Jurkat, Clone E6-1 (cell line): ENCODE data around the gene ARHGAP4.

Experiments
- DNase-seq: peaks from one replicate; pipeline ENCODE4 v3.0.0-alpha.2; 2011; ENCODE audit warnings: low read depth, low spot score
- H3K4me3 ChIP-seq: 2 replicates; pipeline ENCODE4 v1.5.1; 2011; ENCODE audit warnings: mild to moderate bottlenecking, low read length, control low read depth, moderate library complexity

ARHGAP4 gene

GRCh38 chrX:153966283-153966688 lies 40.2 kb upstream of the ARHGAP4 start:
- no peak overlapping the region for H3K4me3 ChIP-seq

GRCh38 chrX:153965406-153965805 lies 39.3 kb upstream of the ARHGAP4 start:
- H3K4me3 ChIP-seq: no peak overlapping the region
- DNase-seq: no peak

More at GRCh38 chrX:153966283-153966688, 40.2 kb upstream of the ARHGAP4 start:
- DNase-seq: no peak

DNA sequence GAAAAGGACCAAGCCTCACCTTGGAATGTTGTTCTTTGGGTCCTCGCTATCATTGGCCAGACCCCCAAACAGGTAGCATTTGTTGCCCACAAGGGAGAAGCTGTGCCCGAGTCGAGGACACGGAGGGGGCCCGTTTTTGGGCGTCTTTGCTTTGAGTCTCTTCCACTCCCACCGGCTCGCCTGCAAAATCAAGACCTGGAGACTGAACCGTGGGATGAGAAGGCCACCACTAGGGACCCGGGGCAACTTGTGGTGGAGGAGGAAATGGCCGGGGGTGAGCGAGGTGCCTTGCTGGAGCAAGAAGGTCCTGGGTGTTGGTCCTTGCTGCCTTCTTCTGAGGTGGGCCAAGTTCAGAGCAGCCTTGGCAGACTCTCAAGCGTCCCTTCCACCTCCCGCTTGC lies 38.0 kb upstream of the ARHGAP4 start:
- no peak overlapping the region for H3K4me3 ChIP-seq
- DNase-seq: no peak

DNA sequence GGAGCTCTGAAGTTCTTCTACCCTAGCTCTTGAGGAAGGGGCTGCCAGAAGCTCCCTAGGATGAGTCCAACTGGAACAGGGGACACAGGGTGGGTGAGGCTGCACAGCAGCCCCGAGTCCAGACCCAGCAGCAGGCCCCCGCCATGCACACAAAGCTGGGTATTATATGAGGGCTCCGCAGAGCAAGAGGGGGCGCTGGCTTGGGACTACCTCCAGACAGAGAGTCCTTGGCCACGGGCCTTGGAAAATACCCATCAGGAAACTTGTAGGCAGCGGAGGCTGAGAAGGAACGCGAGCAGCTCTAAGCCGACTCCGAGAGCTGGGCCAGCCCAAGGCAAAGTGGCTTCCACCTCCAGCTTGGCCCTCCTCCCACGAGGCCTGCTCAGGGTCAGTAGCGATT lies 37.5 kb upstream of the ARHGAP4 start:
- no peak overlapping the region for H3K4me3 ChIP-seq
- DNase-seq: no peak

- no peak for DNase-seq
- no peak overlapping the region for H3K4me3 ChIP-seq
These were observed 35.2 kb upstream of the ARHGAP4 start for GRCh38 chrX:153961292-153961691.

DNA sequence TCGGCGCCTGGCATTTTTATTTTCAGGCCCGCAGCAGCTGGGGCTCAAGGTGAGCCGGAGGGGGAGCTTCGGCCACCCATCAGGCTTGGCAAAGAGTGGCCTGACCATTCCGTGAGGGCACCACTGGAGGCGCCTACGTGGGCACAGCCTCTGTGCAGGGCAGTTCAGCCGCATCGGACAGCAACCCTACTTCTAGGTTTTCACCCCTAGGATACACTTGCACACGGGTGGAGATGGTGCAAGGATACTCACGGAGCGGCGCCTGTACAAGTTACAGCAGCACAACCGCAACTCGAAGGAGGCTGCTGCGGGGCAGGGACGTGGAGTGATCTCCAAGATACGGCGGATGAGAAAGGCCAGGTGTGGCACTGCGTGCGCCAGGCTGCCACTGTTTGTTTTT lies 34.7 kb upstream of the ARHGAP4 start:
- H3K4me3 ChIP-seq: no peak overlapping the region

GRCh38 chrX:153960077-153960476 lies 34.0 kb upstream of the ARHGAP4 start:
- no peak overlapping the region for H3K4me3 ChIP-seq
- DNase-seq: no peak

More for the DNA sequence above, 34.7 kb upstream of the ARHGAP4 start:
- DNase-seq: no peak

DNA sequence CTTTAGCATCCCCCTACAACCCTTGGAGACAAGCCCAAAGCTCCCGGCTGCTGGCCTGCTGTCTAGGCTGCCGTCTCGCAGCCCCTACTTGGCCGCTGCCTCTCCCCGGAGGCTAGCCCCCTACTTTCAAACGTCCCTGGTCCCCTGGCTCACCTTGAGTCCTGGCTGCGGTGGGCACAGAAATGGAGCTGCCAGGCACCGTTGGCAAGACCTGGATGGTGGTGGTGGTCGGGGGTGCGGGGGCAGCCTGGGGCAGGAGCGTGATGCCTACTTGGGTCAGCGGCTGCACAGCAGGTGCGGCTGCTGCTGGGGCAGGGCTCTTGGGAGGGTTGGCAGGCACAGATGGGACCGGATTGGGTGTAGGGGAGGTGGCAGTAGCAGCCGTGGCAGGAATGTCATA lies 33.6 kb upstream of the ARHGAP4 start:
- no peak for DNase-seq
- H3K4me3 ChIP-seq: no peak overlapping the region

DNA sequence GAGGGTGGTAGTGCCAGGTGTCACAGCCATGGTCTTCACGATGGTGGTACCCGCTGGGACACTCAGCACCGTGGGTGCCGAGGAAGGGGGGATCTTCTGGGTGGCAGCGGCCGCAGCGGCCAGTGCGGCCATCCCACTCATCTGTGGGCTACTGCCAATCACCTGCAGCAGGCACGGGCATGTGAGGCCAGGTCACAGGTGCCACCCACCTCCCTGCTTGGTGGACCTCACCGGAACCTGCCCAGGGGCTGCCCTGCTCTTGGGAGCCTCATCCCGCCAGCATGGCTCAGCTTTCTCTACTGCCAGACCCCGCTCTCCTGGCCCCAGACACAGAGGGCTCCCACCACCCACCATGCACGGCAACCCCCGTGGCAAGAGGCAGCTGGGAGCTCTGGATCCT lies 32.5 kb upstream of the ARHGAP4 start:
- no peak for DNase-seq
- H3K4me3 ChIP-seq: no peak overlapping the region

DNA sequence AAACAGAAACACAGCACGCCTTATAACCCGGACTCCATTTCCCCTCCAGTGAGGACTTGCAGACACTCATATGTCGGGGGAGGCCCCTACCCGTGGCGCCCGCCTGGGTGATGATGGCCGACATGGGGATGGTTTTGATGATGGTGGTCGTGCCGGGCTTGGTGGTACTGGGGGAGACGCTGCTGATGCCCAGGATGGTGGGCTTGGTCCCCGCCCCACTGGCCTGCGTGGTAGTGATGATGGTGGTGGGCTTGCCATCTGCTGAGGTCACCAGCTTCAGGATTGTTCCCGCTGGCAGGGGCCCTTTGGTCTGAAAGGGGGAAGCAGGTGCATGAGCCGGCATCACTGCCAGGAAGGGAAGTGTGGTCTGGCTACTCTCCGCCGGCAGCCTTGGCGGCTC lies 31.2 kb upstream of the ARHGAP4 start:
- no peak for DNase-seq
- H3K4me3 ChIP-seq: no peak overlapping the region

GRCh38 chrX:153956044-153956907 lies 30.2 kb upstream of the ARHGAP4 start:
- DNase-seq: no peak
- H3K4me3 ChIP-seq: no peak overlapping the region

DNA sequence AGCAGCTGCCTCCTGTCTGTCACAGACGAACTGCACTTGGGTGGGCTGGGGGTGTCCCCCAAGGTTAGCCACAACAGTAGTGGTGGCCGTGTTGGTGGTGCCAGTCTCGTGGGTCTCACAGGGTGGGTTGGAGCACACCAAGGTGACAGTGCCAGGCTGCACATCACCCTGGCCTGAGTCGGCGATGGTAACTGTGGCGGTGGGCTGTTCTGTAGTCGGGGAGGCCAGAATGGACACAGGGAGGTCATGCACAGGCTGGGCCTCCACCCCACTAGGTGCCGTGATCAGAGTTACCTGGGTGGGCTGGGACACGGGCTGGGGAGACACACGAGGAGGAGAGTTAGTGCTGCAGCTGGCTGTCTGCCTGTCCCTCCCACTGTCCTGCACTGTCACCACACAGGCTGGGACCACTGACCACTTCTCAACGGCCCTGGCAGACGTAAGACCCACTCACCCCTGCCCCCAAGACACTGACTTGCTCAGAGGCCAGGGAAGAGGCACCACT lies 29.2 kb upstream of the ARHGAP4 start:
- H3K4me3 ChIP-seq: no peak overlapping the region
- DNase-seq: no peak

DNA sequence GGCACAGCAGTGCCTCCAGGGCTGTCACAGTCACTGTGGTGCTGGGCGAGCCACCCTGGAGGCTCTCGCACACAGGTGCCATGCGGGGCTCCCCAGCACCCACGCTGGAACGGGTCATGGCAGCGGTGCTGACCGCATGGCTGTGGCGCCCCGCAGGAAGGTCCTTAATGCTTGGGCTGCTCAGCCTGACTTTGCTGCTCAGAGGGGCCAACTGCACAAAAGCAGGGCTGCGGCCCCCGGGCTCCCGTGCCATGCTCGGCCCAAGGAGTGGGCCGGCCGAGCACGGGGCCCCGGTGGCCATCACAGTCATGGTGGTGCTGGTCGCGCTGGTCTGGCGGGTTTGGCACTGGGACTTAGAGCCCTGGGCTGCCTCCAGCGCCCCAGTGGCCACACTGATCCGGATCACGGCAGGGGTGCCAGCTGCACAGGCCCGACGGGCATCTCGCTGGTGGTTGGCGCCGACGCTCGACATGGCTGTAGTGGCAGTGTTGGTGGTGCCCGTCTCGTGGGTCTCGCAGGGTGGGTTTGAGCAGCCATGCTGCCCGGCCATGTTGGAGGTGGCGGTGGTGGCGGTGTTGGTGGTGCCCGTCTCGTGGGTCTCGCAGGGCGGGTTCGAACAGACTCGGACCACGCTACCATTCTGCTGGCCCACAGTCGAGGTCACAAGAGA lies 28.6 kb upstream of the ARHGAP4 start:
- no peak overlapping the region for H3K4me3 ChIP-seq
- DNase-seq: no peak

- DNase-seq: no peak
- no peak overlapping the region for H3K4me3 ChIP-seq
These were observed 28.0 kb upstream of the ARHGAP4 start for GRCh38 chrX:153953892-153954557.

- no peak for DNase-seq
- no peak overlapping the region for H3K4me3 ChIP-seq
These were observed 27.3 kb upstream of the ARHGAP4 start for GRCh38 chrX:153953342-153953830.

DNA sequence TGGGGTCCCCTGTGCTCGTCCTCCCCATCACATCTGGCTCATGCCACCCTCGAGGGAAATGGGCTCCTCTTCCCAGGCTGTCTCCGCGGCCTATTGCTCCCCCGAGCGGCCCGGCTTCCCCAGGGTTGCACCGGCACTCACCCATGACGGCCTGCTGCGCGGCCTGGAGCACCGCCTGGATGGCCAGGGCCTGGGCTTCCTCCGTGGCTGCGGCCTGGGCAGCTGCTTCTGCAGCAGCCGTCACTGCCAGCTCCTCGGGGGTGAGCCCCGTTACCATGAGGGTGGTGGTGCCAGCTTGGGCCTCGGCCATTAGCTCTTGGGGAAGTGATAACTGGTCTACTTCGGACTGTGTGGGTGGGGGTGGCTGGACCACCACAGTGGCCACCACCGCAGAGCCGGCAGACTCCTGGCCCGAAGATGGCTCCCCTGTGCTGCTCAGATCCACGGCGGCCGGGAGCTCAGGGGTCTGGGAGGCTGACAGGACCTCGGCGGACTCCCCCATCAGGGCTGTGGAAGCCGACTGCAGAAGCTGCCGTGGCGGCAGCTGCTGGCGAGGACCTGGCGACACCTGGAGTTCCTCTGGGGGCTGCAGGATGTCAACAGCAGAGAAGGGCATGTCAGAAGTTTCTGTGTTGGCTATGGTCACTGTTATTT lies 26.4 kb upstream of the ARHGAP4 start:
- no peak overlapping the region for H3K4me3 ChIP-seq
- no peak for DNase-seq

DNA sequence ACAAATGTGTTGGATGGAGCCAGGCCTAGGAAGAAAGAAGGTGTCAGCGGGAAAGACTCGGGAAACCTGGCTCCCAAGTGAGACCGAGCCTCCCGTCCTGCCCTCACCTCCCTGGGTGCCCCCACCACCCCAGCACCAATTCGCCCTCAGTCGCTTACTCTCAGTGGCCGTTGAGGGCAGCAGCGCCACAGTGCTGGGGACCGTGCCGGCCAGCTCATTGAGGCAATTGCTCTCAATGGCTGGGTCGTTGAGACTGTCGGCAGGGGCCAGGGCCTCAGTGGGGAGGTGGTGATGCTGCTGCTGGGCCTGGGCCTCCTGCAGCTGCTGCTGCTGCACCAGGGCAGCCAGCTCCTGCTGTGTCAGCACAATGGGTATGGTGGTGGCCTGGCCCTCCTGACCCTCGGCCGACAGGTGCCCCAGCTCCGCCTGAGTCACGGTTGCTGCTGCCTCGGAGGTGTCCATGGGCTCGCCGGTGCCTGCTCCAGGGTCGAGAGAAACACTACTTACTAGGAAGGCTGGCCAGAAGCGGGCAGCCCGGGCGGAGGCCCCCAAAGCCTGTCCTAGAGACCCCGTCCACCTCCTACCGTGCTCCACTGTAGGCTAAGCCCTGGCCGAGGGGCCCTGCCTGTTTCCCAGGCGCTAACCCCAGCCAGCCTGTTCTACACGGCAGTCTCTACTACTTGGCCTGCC lies 25.8 kb upstream of the ARHGAP4 start:
- no peak for DNase-seq
- H3K4me3 ChIP-seq: no peak overlapping the region

DNA sequence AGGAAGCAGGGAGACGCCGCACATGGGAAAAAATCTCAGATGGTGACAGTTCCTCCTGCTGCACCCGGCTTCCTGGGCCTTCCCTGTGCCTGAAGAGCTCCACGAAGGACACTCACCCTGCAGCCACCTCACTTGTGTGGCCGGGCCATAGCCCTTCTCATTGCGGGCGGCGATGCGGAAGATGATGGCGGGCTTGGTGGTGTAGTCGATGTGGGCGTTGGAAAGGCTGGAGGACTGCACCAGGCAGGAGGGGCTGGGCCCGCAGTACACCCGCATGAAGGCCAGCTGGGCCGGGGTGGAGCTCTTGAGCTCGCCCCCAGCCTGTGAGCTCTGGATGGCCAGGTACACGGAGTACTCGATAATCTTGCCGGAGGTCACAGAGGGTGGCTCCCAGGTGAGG lies 24.1 kb upstream of the ARHGAP4 start:
- no peak overlapping the region for H3K4me3 ChIP-seq
- no peak for DNase-seq
